RCC 7860 (cell line): Measurements from ENCODE around the gene INTS13.
"Not testable (repeated sequence)": the region's sequence is repeated elsewhere in the genome, so short reads cannot be mapped to it uniquely, and the experiment has no call there.

Source experiments
- DNase-seq: peaks from one replicate; pipeline ENCODE4 v3.0.0-alpha.2; 2015; ENCODE audit warnings: low spot score
- FAIRE-seq: peaks from 2 replicates; lab custom pipeline; 2012; peaks lifted over from hg19 to GRCh38; lab: Jason Lieb, UNC

INTS13 gene, protein sequence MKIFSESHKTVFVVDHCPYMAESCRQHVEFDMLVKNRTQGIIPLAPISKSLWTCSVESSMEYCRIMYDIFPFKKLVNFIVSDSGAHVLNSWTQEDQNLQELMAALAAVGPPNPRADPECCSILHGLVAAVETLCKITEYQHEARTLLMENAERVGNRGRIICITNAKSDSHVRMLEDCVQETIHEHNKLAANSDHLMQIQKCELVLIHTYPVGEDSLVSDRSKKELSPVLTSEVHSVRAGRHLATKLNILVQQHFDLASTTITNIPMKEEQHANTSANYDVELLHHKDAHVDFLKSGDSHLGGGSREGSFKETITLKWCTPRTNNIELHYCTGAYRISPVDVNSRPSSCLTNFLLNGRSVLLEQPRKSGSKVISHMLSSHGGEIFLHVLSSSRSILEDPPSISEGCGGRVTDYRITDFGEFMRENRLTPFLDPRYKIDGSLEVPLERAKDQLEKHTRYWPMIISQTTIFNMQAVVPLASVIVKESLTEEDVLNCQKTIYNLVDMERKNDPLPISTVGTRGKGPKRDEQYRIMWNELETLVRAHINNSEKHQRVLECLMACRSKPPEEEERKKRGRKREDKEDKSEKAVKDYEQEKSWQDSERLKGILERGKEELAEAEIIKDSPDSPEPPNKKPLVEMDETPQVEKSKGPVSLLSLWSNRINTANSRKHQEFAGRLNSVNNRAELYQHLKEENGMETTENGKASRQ

DNA sequence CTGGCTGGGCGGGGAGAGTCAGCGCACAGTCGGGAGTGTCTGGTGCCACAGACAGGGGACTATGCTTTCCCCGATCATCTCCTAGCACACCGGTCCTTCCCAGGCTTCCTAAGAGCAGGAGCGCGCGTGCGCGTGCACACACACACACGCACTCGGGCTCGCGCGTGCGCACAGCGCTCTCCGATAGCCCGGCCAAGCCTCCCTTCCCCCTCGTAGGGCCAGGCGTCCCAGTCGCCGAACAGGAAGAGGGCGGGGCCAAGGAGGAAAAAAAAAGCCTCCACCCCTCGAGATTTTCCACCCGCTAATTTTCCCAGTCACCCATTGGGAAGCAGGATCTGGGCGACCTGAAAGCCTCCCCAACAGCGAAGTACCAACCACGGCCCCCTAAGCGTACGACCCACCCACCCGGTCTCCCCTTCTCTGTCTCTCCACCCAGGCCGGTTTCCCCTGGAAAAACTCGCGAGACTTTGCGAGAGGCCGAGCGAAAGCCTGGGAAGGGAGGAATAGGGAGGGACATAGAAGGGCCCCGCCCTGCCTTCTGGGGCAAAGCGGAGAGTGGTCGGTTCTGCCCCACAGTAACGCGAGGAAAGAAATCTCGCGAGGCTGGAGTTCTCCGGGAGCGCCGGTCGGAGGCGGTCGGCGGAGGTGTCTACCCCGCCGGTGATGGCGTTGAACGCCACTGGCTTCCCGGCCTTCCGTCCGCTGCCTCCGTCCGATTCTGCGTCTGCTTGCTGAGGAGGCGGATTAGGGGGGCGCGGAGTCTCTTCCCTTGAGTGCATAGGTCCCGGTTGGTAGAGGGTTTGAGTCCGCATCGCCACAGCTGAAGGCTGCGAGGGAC lies at the start of gene INTS13, which contains the start of gene FGFR1OP2:
Gene INTS13 (minus strand): TSS at position 119 of the 838 bp plus-strand sequence. CDS start 1,178 bp downstream, outside the sequence.
Gene FGFR1OP2 (plus strand): TSS at position 608 of the 838 bp plus-strand sequence. CDS start 15,689 bp downstream, outside the sequence.
- FAIRE-seq = peak; percentile 66

DNA sequence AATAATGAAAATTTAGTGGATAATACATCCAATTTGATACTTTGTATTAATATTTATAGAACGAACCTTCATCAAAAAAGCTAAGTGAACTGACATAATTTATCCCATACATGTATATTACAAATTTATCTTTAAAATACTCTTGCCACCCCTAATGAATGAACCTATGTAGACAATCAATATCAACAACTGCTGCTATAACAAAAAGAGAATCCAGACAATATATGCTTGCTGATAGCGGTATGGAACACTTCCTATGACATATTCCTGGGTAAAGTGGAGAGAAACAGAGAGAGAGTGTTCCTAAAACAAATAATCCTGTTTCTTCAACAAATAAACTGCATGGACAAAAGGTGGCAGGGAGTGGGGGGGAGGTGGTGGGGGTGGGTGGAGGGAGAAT lies 45.1 kb upstream of the INTS13 start:
- no peak for FAIRE-seq
- no peak for DNase-seq

More for the DNA sequence above, at the start of gene INTS13, which contains the start of gene FGFR1OP2:
- peak; percentile 94 for DNase-seq

DNA sequence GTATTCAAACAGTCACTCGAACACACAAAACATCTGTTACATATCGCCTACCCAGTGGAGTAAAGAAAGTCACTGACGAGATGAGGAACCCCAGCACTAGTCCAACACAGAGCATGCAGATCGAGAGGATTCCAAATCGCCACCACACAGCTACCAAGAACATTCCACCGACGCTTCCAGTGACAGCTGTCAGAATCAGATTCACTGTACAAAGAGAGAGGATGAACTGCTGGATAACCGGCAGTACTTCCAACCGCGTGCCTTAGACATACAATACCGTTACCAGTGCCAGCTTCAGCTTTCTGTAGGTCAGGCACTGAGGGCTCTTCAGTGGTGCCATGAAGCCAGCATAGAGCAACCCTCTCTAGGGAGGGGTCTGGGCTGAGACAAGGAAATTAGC lies 42.0 kb upstream of the INTS13 start:
- FAIRE-seq (no peak), DNase-seq (no peak)

DNA sequence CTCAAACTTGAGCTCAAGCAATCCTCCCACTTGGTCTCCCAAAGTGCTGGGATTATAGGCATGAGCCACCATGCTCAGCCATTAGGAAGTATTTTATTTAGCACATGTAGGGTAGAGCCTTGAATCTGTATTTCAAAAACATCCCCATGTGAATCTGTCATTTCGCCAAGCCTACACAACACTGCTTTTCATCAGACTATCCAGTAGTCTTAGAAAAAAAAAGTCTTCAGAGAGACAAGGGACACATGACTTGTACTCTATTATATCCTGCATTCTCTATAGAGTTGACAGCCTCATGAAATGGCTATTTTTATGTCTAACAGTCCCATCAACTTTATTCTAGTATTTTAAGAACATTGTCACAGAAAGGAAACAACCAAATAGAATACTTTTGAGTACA lies 41.0 kb upstream of the INTS13 start:
- no peak for FAIRE-seq
- no peak for DNase-seq

DNA sequence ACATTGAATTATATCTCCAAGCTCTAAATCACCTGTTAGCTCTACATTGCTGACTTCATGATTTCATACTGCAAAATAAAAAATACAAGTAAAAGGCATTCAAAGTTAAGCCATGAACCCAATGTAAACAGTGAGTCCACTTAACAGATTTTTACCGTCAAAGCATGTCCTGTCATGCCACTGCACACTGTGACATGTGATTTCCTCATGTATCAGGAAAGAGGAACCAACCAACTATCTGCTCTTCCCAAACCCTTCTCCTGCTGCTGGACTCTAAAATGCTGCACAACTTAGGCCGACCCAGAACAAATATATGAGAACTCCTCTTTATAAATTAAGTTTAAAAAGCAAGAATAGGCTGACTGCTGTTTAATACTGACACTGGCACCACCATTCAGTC lies 38.9 kb upstream of the INTS13 start:
- DNase-seq = no peak
- FAIRE-seq = no peak

DNA sequence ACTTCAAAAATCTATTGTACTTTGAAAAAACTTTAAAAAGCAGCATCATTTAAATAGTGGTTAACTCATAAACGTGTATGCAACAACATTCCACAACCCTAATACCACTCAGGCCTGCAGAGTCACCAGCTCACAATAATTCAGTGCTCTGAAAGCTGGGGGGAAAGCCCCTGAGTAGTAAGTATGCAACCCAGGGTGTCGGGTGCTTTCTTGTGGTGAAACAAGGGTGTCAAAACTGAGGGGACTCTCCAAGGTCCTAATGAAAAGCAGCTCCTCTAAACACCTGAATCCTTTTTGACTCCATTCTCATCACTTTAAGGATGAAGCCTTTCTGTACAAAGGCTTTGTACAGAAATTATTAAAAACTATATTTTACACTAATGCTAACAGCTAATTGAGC lies 34.2 kb upstream of the INTS13 start:
- FAIRE-seq (no peak), DNase-seq (no peak)

DNA sequence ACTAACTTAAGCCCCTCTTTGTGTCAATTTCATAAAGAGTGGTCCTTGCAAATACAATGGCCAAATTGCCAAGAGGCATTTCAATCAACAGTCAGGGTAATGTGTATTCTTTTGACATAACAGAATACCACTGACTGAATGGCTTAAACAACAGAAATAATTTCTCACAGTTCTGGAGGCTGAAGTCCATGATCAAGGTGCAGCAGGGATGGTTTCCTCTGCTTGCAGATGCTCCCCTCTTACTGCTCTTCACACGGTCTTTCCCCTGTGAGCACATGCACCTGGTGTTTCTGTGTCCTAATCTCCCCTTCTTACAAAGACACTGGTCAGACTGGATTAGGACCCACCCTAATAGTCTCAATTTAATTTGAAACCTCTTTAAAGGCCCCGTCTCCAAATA lies 32.4 kb upstream of the INTS13 start:
- no peak for DNase-seq
- FAIRE-seq = no peak

DNA sequence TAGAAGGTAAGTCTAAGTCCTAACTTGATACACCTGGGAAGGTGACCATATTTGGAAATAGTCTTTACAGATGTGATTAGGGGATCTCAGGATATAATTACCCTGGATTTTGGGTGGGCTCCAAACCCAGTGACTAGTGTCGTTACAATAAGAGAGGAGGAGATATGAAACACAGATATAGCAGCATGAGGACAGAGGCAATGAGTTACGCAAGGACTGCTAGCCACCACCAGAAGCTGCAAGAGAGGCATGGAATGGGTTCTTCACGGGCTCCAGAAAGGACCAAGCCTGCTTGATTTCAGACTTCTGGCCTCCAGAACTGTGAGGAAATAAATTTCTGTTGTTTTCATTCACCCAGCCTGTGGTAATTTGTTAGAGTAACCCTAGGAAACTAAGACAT lies 29.1 kb upstream of the INTS13 start:
- FAIRE-seq = no peak

DNA sequence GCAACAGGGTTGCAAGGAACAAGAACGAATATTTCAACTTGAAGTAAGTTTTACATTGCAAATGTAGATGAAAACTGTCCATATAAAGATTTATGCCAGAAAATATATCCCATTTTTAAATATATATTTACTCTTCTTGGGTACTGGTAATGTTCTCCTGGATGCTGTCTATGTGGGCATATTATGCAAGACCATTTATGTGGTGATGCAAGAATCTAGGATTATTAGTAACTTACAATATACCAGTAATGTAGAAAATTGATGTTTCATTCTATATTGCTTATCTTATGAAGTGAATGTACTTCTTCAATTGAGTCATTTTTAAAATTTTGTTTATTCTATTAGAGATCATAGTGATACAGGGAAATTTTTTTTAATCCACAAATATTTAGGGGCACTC lies 25.6 kb upstream of the INTS13 start:
- DNase-seq (no peak), FAIRE-seq (no peak)

More for the DNA sequence above, 29.1 kb upstream of the INTS13 start:
- DNase-seq = no peak

DNA sequence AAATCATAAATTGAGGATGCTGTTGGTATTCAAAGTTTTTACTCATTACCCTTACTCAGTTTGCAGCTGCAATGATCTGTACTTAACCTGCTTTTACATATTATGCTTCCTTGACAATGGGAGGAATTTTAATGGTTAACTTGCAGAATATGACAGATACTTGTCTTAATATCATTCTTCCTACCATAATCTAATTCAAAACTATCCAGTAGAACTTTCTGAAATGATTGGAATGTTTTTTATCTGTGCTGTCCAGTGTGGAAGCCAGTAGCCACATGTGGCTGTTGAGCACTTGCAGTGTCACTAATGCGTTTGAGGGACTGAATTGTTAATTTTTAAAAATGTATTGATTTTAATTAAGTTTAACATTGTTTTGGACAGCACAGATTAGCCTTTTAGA lies 24.0 kb upstream of the INTS13 start:
- FAIRE-seq (no peak), DNase-seq (no peak)

DNA sequence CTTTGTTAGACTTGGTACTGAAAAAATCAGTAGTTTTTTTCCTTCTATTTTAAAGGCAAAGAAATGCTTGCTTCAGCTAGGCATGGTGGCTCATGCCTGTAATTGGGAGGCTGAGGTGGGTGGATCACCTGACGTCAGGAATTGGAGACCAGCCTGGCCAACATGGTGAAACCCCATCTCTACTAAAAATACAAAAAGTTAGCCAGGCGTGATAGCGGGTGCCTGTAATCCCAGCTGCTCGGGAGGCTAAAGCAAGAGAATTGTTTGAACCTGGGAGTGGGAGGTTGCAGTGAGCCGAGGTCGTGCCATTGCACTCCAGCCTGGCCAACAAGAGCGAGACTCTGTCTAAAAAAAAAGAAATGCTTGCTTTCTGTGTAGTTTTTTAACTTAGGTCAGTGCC lies 23.6 kb upstream of the INTS13 start:
- DNase-seq, FAIRE-seq: not testable (repeated sequence)

DNA sequence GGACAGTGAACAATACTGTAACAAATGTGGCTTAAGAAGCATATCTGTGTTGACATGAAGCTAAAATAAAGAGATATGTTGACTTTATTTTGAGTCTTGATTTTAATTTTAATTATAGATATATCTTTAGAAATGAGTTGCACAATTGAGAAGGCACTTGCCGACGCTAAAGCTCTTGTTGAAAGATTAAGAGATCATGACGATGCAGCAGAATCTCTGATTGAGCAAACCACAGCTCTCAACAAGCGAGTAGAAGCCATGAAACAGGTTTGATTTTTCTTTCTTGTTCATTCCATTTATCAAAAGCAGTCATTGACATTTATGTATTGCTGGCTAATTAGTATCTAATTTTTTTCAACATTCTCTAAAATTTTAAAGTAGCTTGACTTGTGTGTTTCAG lies 16.2 kb upstream of the INTS13 start:
- no peak for FAIRE-seq

DNA sequence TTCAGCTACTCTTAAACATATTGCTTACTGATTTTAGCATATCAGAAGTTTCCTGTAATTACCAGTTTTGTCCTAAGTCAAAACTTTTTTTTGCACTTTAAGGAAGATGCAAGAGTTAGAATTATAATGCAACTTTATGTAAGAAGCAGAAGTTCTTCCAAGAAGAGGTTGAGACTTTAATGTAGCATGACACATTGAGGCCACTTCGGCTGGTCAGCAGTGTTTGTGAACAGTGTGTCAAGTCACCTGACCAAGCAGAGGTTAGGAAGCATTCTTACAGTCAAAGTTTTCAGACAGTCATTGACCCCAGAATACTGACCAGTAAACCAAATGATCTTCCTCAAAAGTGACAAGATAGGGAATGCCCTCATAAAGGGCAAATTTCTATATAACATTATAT lies 15.7 kb upstream of the INTS13 start:
- FAIRE-seq = no peak
- no peak for DNase-seq

More for the DNA sequence above, 16.2 kb upstream of the INTS13 start:
- DNase-seq = no peak

DNA sequence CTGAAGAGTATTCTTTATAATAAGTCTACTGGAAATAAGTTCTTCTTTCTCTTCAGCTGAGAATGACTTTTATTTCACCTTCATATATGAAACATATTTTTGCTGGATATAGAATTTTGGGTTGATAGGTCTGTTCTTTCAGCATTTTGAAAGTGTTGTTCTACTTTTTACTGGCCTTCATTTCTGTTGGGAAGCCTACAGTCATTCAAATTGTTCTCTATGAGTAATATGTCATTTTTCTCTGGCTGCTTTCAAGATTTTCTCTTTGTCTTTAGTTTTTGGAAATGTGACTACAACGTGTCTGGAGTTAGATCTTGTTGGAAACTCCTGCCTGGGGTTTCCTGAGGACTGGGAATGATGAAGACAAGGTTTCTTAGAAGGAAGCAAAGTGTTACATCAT lies 10.5 kb upstream of the INTS13 start:
- DNase-seq (no peak), FAIRE-seq (no peak)

DNA sequence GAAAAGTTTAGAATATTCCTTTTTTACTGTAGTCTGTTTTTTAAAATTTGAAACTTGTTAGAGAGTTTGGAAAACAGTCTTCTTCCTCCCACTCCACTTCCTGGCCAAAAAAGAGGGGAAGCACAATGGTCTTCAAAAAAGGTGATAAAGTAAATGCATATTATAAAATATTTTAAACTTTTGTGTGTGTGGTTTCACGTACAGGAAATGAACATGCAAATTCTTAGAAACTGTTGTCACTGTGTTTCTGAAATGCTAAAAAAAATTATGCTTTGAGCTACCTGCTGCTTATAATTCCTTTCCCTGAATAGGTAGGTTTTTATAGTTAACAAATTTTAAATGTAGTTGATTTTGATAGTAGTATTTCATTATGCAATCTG lies 3.4 kb upstream of the INTS13 start:
- FAIRE-seq = no peak
- no peak for DNase-seq

DNA sequence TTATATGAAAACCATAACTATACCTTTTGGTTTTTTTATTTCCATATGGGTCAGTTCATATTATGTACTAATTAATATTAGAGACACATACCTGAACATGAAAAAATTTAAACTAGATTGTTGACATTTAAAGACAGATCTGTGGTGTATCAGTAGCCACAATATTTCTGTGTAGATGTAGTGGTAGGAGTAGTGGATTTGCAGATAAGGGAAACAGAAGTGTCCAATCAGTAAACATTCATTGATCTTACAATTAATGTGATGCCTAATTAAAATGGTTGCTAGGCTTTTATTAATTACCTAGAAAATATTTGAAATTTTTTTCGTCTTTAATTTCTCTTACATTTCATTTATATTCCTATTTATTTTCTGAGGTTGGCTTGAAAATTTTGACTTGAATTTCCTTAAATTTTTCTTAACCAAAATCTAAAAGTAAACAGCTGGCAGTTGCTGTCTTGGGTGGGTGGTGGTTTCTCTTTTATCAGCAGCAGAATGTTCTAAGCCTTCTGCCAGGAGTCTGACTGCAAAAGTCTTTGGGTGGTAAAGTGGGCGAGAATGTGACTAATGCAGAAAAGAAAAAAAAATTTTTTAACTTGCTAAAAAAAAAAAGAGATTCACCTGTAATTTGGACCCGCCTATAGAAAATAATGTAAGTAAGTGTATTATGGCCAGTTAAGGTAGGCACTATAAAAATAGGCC lies 2.9 kb upstream of the INTS13 start:
- DNase-seq (no peak), FAIRE-seq (no peak)

DNA sequence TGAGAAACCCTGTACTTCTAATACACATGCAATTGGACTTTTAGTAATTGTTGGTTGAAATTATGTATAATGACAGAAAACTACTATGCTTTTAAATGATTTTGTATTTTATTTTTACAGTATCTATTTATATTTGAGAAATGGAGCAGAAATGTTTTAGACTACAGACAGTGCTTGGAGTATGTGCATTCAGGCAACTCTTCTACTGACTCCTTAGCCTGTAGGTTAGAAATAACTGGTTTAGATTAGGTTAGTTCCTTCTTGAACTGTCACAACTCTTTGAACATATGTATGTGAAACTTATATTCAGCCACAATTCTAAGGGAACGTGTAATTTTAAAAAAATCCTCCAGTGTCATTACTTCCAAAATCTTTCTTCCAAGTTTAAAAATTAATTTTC lies 2.2 kb upstream of the INTS13 start:
- DNase-seq (no peak), FAIRE-seq (no peak)

DNA sequence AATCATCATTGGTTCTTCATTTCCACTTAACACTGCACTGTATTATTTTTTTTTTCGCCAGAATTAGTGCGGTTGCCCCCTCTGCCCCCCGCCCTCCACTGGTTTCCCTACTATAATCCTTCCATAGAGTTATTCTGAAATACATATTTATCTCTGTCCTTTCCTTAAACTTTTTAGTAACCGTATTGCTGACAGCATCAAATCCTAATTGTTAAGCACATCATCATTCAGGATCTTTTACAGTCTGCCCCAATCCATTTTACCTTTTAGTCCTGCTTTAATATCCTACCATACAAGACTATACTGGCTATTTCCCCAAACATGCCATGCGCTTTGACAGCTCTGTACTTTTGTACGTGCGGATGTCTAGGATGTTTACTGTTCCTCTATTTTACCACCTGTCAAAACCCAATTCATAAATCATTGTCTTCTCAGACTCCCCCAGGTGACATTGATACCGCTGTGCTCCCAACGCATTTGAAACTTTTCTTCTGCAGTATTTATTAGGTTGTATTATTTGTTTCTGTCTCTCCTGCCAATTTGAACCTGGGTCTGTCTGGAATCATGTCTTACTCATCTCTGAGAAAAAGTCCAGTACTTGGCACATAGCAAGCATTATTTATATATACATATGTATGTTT lies 1.5 kb upstream of the INTS13 start:
- DNase-seq (no peak), FAIRE-seq (no peak)

DNA sequence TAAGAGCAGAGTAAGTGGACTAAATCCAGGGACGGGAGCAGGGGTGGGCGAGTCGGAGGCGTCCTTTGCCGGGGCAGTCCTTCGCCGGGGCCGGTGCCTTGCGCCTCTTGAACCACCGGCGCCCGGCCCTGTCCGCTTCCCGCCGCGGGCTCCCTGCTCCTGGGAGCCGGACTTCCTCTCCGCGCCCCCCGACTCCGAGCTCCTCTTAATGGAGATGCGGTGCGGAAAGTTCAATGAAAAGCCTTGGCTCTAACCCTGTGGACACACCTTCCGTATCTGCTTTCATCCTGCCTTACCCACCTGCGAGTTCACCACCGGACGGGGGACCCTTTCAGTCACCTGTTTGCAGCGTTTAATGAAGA lies 901 bp upstream of the INTS13 start:
- DNase-seq (no peak), FAIRE-seq (no peak)

DNA sequence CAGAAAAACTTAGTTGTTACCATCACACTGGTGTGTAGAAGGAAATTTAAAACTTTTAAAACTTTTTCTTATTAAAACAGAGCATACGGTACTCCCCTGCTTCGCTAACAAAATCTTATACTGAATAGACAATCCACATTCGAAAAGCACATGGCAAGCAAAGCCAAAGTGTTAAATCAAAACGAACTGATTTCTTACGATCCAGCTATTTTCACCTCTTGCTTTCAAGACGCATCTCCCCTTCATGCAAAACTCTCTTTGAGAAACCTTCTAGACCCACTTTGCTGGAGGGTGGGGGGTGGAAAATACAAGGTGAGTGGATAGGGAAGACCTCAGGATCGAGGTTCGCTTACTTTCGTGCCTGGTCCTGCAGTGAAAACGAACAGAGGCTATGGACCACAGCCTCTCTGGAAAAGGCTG lies 328 bp downstream of the INTS13 start:
- FAIRE-seq (no peak), DNase-seq (no peak)
